MM.1S (cell line): ENCODE measurements around the gene PERCC1.

ENCODE experiments used
- CTCF ChIP-seq: fragments of 300-600 bp; sonication (generic); IDR thresholded peaks from 2 replicates; pipeline ENCODE4 v1.5.1; 2016; ENCODE audit warnings: antibody characterized with exemption, low read length, mixed read lengths
- EZH2 ChIP-seq: fragments of 300-600 bp; sonication (generic); optimal IDR thresholded peaks from 2 replicates; pipeline ENCODE3; 2017; ENCODE audit warnings: low read depth, mild to moderate bottlenecking, antibody characterized with exemption, low read length, mixed read lengths

- no peak for TF ChIP-seq EZH2
- no peak for TF ChIP-seq CTCF
Measured at GRCh38 chr16:1433263-1433560, 2.3 kb downstream of the PERCC1 start.
